ENCODE measurements around the gene NDUFAF3. TPM values are rescaled to one million over a fixed set of nuclear protein-coding genes. Genes with fewer than 3 reads are reported as not detected.

NDUFAF3 gene
- total RNA-seq, 4 donors from 2014 or later: 116 to 122 (median 118) TPM

- Histone ChIP-seq H3K27me3 (no peaks in the 10 kb centered on the region), H3K36me3 (peaks cover 0 to 45% (median 8%) of the 10 kb centered on the region in 3 donors), H3K9me3 (no peaks in the 10 kb centered on the region), H3K27ac (no peak overlapping the region), H3K4me3 (no peak overlapping the region), H3K4me1 (peaks cover 0 to 73% (median 32%) of the 10 kb centered on the region in 4 donors)
- 81 to 96% methylated on average over 4 of the region's 4 CpGs for WGBS, 2 donors
- TF ChIP-seq EP300 (IDR thresholded peaks at IDR 0.05): no peak
- no peak for TF ChIP-seq POLR2A (IDR thresholded peaks at IDR 0.05)
- no peak for TF ChIP-seq CTCF (IDR thresholded peaks at IDR 0.05)
- no peak for DNase-seq (ENCODE audit: low spot score in 2 of 2)
Measured at GRCh38 chr3:49023775-49024174, 1.9 kb downstream of the NDUFAF3 start.

GRCh38 chr3:49024449-49024848 lies 2.5 kb downstream of the NDUFAF3 start:
- no peak for DNase-seq (ENCODE audit: low spot score in 2 of 2)
- H3K36me3 ChIP-seq: peaks cover 0 to 45% (median 8%) of the 10 kb centered on the region in 3 donors
- H3K9me3 ChIP-seq: no peaks in the 10 kb centered on the region
- WGBS, 2 donors: 67 to 70% methylated on average over 5 of the region's 5 CpGs
- H3K4me3 ChIP-seq: no peak overlapping the region
- TF ChIP-seq EP300 (IDR thresholded peaks at IDR 0.05): no peak
- no peak for TF ChIP-seq CTCF (IDR thresholded peaks at IDR 0.05)
- no peak for TF ChIP-seq POLR2A (IDR thresholded peaks at IDR 0.05)
- no peak overlapping the region for H3K27ac ChIP-seq
- H3K4me1 ChIP-seq: peaks cover 0 to 69% (median 30%) of the 10 kb centered on the region in 4 donors
- no peaks in the 10 kb centered on the region for H3K27me3 ChIP-seq

- Histone ChIP-seq H3K4me1 (peaks cover 0 to 66% (median 26%) of the 10 kb centered on the region in 4 donors), H3K9me3 (no peaks in the 10 kb centered on the region), H3K27me3 (no peaks in the 10 kb centered on the region), H3K36me3 (peaks cover 0 to 49% (median 8%) of the 10 kb centered on the region in 3 donors), H3K27ac (no peak overlapping the region), H3K4me3 (no peak overlapping the region)
- 62 to 66% methylated on average over 10 to 13 of the region's 13 CpGs for WGBS, 2 donors
- TF ChIP-seq POLR2A (IDR thresholded peaks at IDR 0.05) (no peak), CTCF (IDR thresholded peaks at IDR 0.05) (no peak)
- DNase-seq (ENCODE audit: low spot score in 2 of 2): no peak
Measured at GRCh38 chr3:49025005-49025792, 3.3 kb downstream of the NDUFAF3 start.

- WGBS, 2 donors: 78 to 85% methylated on average over 8 of the region's 8 CpGs
- H3K36me3 ChIP-seq: peaks cover 0 to 56% (median 8%) of the 10 kb centered on the region in 3 donors
Measured at GRCh38 chr3:49025793-49026520, 4.0 kb downstream of the NDUFAF3 start.

More at GRCh38 chr3:49025793-49026520, 4.0 kb downstream of the NDUFAF3 start:
- Histone ChIP-seq H3K4me3 (no peak overlapping the region), H3K27me3 (no peaks in the 10 kb centered on the region), H3K9me3 (no peaks in the 10 kb centered on the region), H3K4me1 (peaks cover 0 to 59% (median 20%) of the 10 kb centered on the region in 4 donors), H3K27ac (no peak overlapping the region)
- no peak for DNase-seq (ENCODE audit: low spot score in 2 of 2)
- TF ChIP-seq EP300 (IDR thresholded peaks at IDR 0.05) (no peak), POLR2A (IDR thresholded peaks at IDR 0.05) (no peak), CTCF (IDR thresholded peaks at IDR 0.05) (no peak)

Data from tibial nerve (tissue), 4 donors.